GM12801 (cell line): Measurements from ENCODE around the gene TNNC1.

Experiments used
- TF ChIP-seq, protein P1 (sequence below): IDR thresholded peaks from one replicate; pipeline ENCODE4 v1.5.1; 2011; ENCODE audit warnings: control low read depth; ENCODE audit not compliant: insufficient read length; ENCODE audit errors: extremely low read depth

Gene TNNC1

DNA sequence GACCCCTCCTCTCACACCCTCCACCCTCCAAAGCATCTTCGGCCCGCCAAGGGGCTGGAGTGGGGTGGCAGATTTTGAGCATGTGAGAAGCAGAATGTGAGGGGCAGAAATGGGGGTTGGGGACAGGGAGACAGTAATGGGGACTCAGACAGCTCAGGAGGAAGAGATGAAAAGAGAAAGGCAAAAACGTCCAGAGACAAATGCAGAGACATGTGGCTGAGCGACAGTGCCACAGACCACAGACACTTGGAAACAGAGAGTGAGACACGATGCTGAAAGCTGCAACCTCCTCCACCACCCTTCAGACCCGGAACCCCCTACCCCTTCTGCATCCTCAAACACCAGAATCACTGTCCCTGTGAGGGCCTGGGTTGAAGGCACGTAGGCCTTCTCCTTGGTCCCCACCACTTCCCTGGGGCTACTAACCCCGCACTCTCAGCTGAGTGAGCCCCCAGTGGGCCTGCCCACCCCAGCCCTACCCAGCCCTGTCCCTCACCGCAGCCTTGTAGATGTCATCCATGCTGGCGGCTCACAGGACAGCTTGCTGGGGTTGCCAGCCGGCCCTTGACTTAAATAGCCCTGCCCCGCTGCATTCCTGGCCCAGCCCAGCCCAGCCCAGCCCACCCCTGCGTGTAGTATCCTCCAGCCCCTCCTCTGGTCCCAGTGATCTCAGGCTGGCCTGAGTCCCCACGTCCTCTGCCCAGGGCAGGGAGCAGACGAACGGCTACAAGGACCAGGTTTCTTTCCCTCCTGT, at the start of gene TNNC1:
TSS of gene TNNC1 (minus strand) at position 546 of the 754 bp plus-strand sequence. CDS start at position 520, 26 bp downstream.
- TF ChIP-seq, protein P1, sequence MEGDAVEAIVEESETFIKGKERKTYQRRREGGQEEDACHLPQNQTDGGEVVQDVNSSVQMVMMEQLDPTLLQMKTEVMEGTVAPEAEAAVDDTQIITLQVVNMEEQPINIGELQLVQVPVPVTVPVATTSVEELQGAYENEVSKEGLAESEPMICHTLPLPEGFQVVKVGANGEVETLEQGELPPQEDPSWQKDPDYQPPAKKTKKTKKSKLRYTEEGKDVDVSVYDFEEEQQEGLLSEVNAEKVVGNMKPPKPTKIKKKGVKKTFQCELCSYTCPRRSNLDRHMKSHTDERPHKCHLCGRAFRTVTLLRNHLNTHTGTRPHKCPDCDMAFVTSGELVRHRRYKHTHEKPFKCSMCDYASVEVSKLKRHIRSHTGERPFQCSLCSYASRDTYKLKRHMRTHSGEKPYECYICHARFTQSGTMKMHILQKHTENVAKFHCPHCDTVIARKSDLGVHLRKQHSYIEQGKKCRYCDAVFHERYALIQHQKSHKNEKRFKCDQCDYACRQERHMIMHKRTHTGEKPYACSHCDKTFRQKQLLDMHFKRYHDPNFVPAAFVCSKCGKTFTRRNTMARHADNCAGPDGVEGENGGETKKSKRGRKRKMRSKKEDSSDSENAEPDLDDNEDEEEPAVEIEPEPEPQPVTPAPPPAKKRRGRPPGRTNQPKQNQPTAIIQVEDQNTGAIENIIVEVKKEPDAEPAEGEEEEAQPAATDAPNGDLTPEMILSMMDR, result no peak

DNA sequence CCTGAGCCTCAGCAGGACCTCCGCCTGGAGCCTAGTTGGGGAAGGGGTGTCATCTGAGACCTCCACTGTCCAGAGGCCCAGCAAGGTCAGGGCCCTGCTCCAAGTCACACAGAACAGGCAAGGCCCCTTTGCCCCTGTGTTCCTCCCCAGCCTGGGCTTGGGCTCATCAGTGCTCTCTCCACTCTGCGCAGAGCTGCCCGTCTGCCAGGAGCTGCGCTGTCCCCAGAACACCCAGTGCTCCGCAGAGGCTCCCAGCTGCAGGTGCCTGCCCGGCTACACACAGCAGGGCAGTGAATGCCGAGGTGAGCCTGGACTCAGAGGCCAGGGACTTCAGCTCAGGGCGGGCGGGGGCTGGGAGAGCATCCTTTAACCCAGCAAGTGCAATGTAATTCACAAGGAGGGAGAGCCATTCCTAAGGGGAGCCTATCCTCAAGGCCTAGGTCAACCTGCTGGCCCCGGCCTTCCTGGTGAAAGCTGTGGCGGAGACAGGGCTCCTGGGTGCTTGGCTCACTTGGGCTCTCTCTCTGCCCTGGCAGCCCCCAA, 49.0 kb upstream of the TNNC1 start:
- TF ChIP-seq, protein P1, result no peak

DNA sequence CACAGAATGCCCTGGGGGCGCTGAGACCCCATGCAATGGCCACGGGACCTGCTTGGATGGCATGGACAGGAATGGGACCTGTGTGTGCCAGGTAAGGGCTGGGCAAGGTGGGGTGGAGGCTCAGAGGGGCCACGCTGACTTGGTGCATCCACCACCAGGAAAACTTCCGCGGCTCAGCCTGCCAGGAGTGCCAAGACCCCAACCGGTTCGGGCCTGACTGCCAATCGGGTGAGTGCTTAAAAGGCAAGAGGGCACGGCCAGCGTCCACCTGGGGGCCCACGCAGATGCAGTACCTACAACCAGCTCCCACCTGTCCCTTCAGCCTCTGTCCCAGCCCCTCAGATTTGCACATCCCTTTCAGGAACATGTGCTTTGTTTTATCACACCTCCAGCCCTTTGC, 48.2 kb upstream of the TNNC1 start:
- TF ChIP-seq, protein P1, result no peak

DNA sequence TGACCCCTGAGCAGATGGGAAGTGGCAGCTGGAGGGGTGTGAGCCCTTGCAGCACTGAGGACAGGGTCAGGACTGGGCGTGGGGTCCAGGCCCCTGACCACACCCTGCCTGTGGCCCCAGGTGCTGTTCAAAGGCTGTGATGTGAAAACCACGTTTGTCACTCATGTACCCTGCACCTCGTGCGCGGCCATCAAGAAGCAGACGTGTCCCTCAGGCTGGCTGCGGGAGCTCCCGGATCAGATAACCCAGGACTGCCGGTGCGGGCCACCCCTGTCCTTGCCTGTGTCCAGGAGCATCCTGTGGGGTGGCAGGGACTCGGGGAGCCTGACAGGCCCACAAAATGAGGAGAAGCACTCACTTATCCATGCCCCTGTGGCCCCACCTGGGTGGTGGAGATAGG, 47.2 kb upstream of the TNNC1 start:
- TF ChIP-seq, protein P1, result no peak

DNA sequence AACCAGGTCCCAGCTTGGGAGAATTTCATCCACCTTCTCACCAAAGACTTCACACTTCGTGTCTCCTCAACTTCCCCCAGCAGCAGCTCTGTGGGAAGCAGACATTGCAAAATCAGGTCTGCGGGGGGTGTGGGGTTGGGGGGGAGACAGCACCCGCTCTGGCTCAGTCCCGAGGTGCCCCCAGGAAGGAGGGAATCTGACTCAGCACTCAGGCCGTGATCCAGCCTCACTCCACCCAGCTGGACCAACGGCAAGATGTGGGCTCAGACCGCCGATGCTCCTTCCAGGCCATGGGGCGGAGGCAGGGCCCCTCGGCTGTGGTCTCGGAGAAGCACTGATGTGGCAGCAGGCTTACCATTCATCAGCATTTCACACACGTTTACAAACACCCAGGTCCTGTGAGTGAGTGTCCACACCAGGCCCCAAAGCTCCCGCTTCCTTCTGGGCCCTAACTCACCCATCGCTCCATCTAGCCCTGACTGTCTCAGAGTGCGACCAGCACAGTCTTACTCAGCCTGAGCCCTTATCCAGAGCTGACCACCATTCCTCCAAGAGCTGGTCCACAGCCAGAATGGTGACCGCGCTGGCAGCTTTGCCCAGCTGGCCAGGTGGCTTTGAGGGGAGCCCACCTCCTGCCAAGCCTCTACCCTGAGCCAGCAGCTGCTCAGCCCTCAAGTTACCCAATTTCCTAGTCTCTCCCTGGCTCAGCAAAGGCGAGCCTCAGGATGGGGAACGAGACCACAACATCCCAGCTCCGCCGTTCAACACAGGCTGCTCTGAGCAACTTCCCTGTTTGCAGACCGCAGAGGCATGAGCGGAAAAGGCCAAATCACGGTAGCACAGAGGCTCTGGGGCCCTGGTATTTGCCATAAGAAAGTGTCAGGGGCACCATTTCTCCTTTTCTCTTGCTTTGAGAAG, 44.6 kb upstream of the TNNC1 start:
- TF ChIP-seq, protein P1, result no peak

DNA sequence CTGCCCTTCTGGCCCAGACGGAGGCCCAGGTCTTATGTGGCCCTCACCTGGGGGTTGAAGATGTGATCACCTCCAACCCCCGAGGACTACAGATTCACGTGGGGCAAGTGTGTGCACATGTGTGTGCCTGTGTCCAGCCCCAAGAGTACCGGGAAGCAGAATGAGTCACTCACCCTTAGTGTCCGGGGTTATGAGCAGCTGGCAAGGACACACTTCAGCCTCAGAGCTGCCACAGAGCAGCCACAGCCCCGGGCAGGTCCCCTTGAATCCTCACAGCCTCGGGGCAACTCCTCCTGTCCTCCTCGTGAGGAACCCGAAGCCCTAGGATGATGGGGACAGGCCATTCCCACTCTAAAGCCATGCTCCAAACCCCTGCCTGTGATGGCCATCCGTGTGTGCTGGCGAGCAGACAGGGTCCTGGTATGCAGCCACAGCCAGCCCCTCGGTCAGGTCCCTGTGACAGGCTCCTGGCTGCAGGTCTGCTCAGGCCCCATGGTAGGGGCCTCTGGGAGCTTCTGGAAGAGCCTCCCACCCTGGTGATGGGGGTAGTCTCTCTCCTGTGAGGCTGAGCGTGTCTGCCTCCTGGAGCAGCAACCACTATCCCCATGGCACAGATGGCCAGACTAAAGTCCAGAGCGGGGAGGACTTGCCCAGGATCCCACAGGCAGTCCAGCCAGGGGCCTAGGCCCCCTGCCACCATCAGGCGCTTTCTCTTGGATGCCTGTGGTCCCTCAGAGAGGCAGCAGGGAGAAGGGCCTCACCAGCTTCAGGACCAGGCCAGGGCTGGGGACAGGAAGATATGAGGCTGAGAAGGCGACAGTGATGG, 42.1 kb upstream of the TNNC1 start:
- TF ChIP-seq, protein P1, result no peak
